Thyroid gland (tissue), 4 donors: ENCODE results near the gene EIF4H.

ENCODE experiments used
- CTCF ChIP-seq, 6 experiments: fragments of 200-600 bp in 3 of 6; fragments of 450-650 bp in 3 of 6; sonication (generic) in 3 of 6; IDR thresholded peaks; one replicate each; pipeline ENCODE4 v1.5.1; 2016 to 2019; ENCODE audit warnings: antibody characterized with exemption in 6 of 6, mild to moderate bottlenecking in 2 of 6, inconsistent platforms in 1 of 6, moderate library complexity in 1 of 6
- POLR2A ChIP-seq, 2 donors: fragments of 450-650 bp; IDR thresholded peaks; one replicate each; pipeline ENCODE4 v1.6.1; 2017; ENCODE audit warnings: antibody characterized with exemption in 2 of 2, mild to moderate bottlenecking in 2 of 2, moderate library complexity in 1 of 2

GRCh38 chr7:74173491-74173865, 678 bp upstream of the EIF4H start:
- no peak for TF ChIP-seq POLR2A (IDR thresholded peaks at IDR 0.05)
- no peak for TF ChIP-seq CTCF (IDR thresholded peaks at IDR 0.05)
